ENCODE results near the gene AGPS. TPM values are rescaled to one million over a fixed set of nuclear protein-coding genes. Genes with fewer than 3 reads are reported as not detected.
A peak's percentile ranks its signal among the peaks of the same experiment; 100 is the strongest.
"Not testable (repeated sequence)": the region's sequence is repeated elsewhere in the genome, so short reads cannot be mapped to it uniquely, and the experiment has no call there.

The AGPS gene
- total RNA-seq, 1 experiment from 2014 or later = 46.7 TPM

DNA sequence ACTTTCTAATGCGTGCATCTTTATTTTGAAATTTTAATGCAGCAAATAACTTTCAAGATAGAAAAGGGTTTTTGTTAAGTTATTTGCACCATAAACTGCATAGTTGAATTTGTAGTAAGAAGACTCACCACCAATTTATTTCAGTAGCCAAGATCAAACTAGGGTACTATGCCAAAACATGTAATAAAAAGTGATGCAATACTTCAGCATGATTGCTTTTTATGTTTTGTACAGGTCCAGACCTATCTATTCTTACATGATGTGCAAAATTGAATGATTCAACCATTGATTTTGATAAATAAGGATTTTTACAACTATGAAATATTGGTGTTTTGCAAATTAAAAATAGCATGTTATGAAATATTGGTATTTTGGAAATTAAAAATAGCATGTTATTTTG lies 26.7 kb downstream of the AGPS start:
- no peaks in the 10 kb centered on the region for H3K27me3 ChIP-seq (replicated peaks; ENCODE audit: insufficient read depth, low read depth, low read length, poor library complexity)
- H3K9me3 ChIP-seq (ENCODE audit: low read depth, low read length, poor library complexity, severe bottlenecking) = no peaks in the 10 kb centered on the region
- ChIA-PET CTCF (no interaction called here), POLR2A (ENCODE audit: low non-redundant PET) (no interaction called here)
- TF ChIP-seq EZH2 (IDR thresholded peaks at IDR 0.05; ENCODE audit: borderline replicate concordance, low read depth, low read length, poor library complexity, severe bottlenecking) = no peak
- TF ChIP-seq CTCF (conservative IDR thresholded peaks at IDR 0.05; ENCODE audit: low read depth, low read length) = no peak
- no peak overlapping the region for H3K4me3 ChIP-seq (ENCODE audit: low read depth, low read length, poor library complexity, severe bottlenecking)
- peak; percentile 40 for DNase-seq (ENCODE audit: low spot score)
- no peaks in the 10 kb centered on the region for H3K36me3 ChIP-seq (ENCODE audit: insufficient read depth, low read length, poor library complexity, severe bottlenecking)
- peak overlapping the region; percentile 56 for H3K27ac ChIP-seq (ENCODE audit: low read depth, low read length, poor library complexity, severe bottlenecking)
- H3K4me1 ChIP-seq (ENCODE audit: insufficient read depth, low read length, poor library complexity, severe bottlenecking) = peaks cover 35% of the 10 kb centered on the region
- intact Hi-C loops (cut with micrococcal nuclease; ENCODE audit: unreplicated experiment) = loop anchor here (5.0 kb wide), 4 partner anchors 152 to 303 kb away; no protein-coding TSS in a partner anchor
- no TSS peak for BruUV-seq (replicated peaks)

GRCh38 chr2:177422271-177422670 lies 29.7 kb downstream of the AGPS start:
- POLR2A ChIA-PET (ENCODE audit: low non-redundant PET) = no interaction called here
- Histone ChIP-seq H3K9me3 (ENCODE audit: low read depth, low read length, poor library complexity, severe bottlenecking) (peaks cover 5% of the 10 kb centered on the region), H3K36me3 (ENCODE audit: insufficient read depth, low read length, poor library complexity, severe bottlenecking) (no peaks in the 10 kb centered on the region), H3K27me3 (replicated peaks; ENCODE audit: insufficient read depth, low read depth, low read length, poor library complexity) (no peaks in the 10 kb centered on the region), H3K27ac (ENCODE audit: low read depth, low read length, poor library complexity, severe bottlenecking) (no peak overlapping the region), H3K4me3 (ENCODE audit: low read depth, low read length, poor library complexity, severe bottlenecking) (no peak overlapping the region), H3K4me1 (ENCODE audit: insufficient read depth, low read length, poor library complexity, severe bottlenecking) (peaks cover 30% of the 10 kb centered on the region)
- no peak for DNase-seq (ENCODE audit: low spot score)
- no TSS peak for BruUV-seq (replicated peaks)
- CTCF ChIA-PET = no interaction called here
- no peak for TF ChIP-seq EZH2 (IDR thresholded peaks at IDR 0.05; ENCODE audit: borderline replicate concordance, low read depth, low read length, poor library complexity, severe bottlenecking)
- TF ChIP-seq CTCF (conservative IDR thresholded peaks at IDR 0.05; ENCODE audit: low read depth, low read length) = no peak
- intact Hi-C loops (cut with micrococcal nuclease; ENCODE audit: unreplicated experiment) = no loop called here

GRCh38 chr2:177424120-177424519 lies 31.5 kb downstream of the AGPS start:
- DNase-seq (ENCODE audit: low spot score); intact Hi-C loops (cut with micrococcal nuclease; ENCODE audit: unreplicated experiment); H3K27me3 ChIP-seq (replicated peaks; ENCODE audit: insufficient read depth, low read depth, low read length, poor library complexity); H3K36me3 ChIP-seq (ENCODE audit: insufficient read depth, low read length, poor library complexity, severe bottlenecking); H3K4me3 ChIP-seq (ENCODE audit: low read depth, low read length, poor library complexity, severe bottlenecking); H3K27ac ChIP-seq (ENCODE audit: low read depth, low read length, poor library complexity, severe bottlenecking); CTCF ChIA-PET; H3K9me3 ChIP-seq (ENCODE audit: low read depth, low read length, poor library complexity, severe bottlenecking); BruUV-seq (replicated peaks); POLR2A ChIA-PET (ENCODE audit: low non-redundant PET): not testable (repeated sequence)
- peaks cover 15% of the 10 kb centered on the region for H3K4me1 ChIP-seq (ENCODE audit: insufficient read depth, low read length, poor library complexity, severe bottlenecking)

DNA sequence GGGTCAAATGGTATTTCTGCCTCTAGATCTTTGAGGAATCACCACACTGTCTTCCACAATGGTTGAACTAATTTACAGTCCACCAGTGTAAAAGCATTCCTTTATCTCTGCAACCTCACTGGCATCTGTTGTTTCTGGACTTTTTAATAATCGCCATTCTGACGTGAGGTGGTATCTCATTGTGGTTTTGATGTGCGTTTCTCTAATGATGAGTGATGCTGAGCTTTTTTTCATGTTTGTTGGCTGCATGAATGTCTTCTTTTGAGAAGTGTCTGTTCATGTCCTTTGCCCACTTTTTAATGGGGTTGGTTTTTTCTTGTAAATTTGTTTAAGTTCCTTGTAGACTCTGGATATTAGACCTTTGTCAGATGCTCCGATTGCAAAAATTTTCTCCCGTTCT lies 32.0 kb downstream of the AGPS start:
- H3K4me1 ChIP-seq (ENCODE audit: insufficient read depth, low read length, poor library complexity, severe bottlenecking) = peaks cover 10% of the 10 kb centered on the region
- intact Hi-C loops (cut with micrococcal nuclease; ENCODE audit: unreplicated experiment); H3K9me3 ChIP-seq (ENCODE audit: low read depth, low read length, poor library complexity, severe bottlenecking); DNase-seq (ENCODE audit: low spot score); H3K27ac ChIP-seq (ENCODE audit: low read depth, low read length, poor library complexity, severe bottlenecking); CTCF ChIA-PET; H3K36me3 ChIP-seq (ENCODE audit: insufficient read depth, low read length, poor library complexity, severe bottlenecking); BruUV-seq (replicated peaks); H3K27me3 ChIP-seq (replicated peaks; ENCODE audit: insufficient read depth, low read depth, low read length, poor library complexity); H3K4me3 ChIP-seq (ENCODE audit: low read depth, low read length, poor library complexity, severe bottlenecking): not testable (repeated sequence)
- POLR2A ChIA-PET (ENCODE audit: low non-redundant PET) = interaction anchor here (0.6 kb wide), 1 partner anchor 385 kb away, joined by 4 read pairs; no protein-coding TSS in a partner anchor
